ENCODE results near the gene ARHGAP42. TPM values are rescaled to one million over a fixed set of nuclear protein-coding genes. Genes with fewer than 3 reads are reported as not detected.

The ARHGAP42 gene
- total and polyA plus RNA-seq, 10 of the 15 experiments (the other 5 are each of a cell fraction or from before 2014, with no cell fraction given): 1.8 to 6.3 (median 3.2) TPM

DNA sequence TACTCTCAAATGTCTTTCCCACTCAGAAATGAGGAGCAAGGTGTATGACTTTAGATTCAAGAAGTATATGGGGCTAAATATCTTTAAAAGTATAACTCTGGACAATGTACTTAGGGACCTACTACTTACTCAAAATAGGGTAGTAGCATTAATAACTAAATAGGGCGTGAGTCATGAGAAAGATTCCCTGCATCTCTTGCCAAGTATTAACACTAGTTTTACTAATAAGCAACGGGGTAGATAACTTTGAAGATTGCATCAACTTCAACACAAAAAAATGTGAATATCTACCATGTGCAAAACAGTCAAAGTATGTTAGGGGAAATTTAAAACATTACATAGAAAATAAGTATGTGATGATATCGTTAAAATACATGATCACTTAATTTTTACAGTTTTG lies 342.9 kb downstream of the ARHGAP42 start:
- no peak for TF ChIP-seq FOS (IDR thresholded peaks at IDR 0.05; ENCODE audit: borderline replicate concordance, extremely low read depth, insufficient read length)
- no peak for TF ChIP-seq JUND (IDR thresholded peaks at IDR 0.05; ENCODE audit: low read depth, low read length)
- TF ChIP-seq MYB (IDR thresholded peaks at IDR 0.05; ENCODE audit: borderline replicate concordance, low read depth, low read length): no peak
- TF ChIP-seq, protein P1, sequence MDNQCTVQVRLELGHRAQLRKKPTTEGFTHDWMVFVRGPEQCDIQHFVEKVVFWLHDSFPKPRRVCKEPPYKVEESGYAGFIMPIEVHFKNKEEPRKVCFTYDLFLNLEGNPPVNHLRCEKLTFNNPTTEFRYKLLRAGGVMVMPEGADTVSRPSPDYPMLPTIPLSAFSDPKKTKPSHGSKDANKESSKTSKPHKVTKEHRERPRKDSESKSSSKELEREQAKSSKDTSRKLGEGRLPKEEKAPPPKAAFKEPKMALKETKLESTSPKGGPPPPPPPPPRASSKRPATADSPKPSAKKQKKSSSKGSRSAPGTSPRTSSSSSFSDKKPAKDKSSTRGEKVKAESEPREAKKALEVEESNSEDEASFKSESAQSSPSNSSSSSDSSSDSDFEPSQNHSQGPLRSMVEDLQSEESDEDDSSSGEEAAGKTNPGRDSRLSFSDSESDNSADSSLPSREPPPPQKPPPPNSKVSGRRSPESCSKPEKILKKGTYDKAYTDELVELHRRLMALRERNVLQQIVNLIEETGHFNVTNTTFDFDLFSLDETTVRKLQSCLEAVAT (IDR thresholded peaks at IDR 0.05): no peak
- no peak for TF ChIP-seq PBX3 (IDR thresholded peaks at IDR 0.05; ENCODE audit: insufficient replicate concordance, low read depth, low read length)
- TF ChIP-seq SREBF1 (IDR thresholded peaks at IDR 0.05; ENCODE audit: low read length): no peak
- TF ChIP-seq CBX3 (IDR thresholded peaks at IDR 0.05; ENCODE audit: borderline replicate concordance, low read depth): no peak
- no peak for TF ChIP-seq MXI1 (IDR thresholded peaks at IDR 0.05; ENCODE audit: low read depth, low read length)
- TF ChIP-seq IRF5 (IDR thresholded peaks at IDR 0.05; ENCODE audit: borderline replicate concordance): no peak
- TF ChIP-seq USF1 (IDR thresholded peaks at IDR 0.05; ENCODE audit: borderline replicate concordance, extremely low read length, insufficient read depth, low read depth, low read length): no peak
- TF ChIP-seq SP1 (IDR thresholded peaks at IDR 0.05; ENCODE audit: low read depth, low read length): no peak
- no peaks in the 10 kb centered on the region; the same call in 1 of the 2 replicates for H3K4me1 ChIP-seq (ENCODE audit: control insufficient read depth, insufficient read depth, low read length)
- no peaks in the 10 kb centered on the region for H3K36me3 ChIP-seq (ENCODE audit: control insufficient read depth in 2 of 2, insufficient read depth in 2 of 2, low read length in 1 of 2)
- H3K79me2 ChIP-seq (ENCODE audit: control insufficient read depth, insufficient read depth, low read length): no peaks in the 10 kb centered on the region
- no peaks in the 10 kb centered on the region for H4K20me1 ChIP-seq (ENCODE audit: control insufficient read depth, insufficient read depth)
- DNase-seq (ENCODE audit: low read depth, low spot score) (no peak), FAIRE-seq (no peak), ATAC-seq (no peak)
- H3K9me3 ChIP-seq (replicated peaks; ENCODE audit: control insufficient read depth, insufficient read depth, low read length): no peaks in the 10 kb centered on the region
- no peak overlapping the region for H3K9ac ChIP-seq (ENCODE audit: control insufficient read depth, insufficient read depth, low read length)
- CTCF ChIA-PET: no interaction called here
- POLR2A ChIA-PET: no interaction called here
- H3K27me3 ChIP-seq (replicated peaks in 1 of 2; ENCODE audit: control insufficient read depth in 2 of 2, insufficient read depth in 2 of 2, low read length in 1 of 2): no peaks in the 10 kb centered on the region
- RAD21 ChIA-PET (ENCODE audit: unreplicated experiment): no interaction called here
- BruUV-seq (replicated peaks): no TSS peak
- no peak overlapping the region for H3K27ac ChIP-seq (ENCODE audit: control insufficient read depth, insufficient read depth)
- no peak overlapping the region for H2AFZ ChIP-seq (ENCODE audit: control insufficient read depth, low read depth, low read length)
- intact Hi-C loops (cut with micrococcal nuclease; ENCODE audit: unreplicated experiment): no loop called here
- WGBS (ENCODE audit: insufficient coverage, insufficient replicate concordance, low lambda C conversion rate, missing lambda C conversion rate): 7% methylated on average over 3 of the region's 3 CpGs
- no peak overlapping the region for H3K4me2 ChIP-seq (ENCODE audit: control insufficient read depth, insufficient read depth)
- in situ Hi-C loops (cut with MboI): no loop called here
- no peak overlapping the region for H3K4me3 ChIP-seq
- SMC1A ChIA-PET (ENCODE audit: uncharacterized antibody, unreplicated experiment): no interaction called here

All from GM12878 (cell line).